SU-DHL-6 (cell line): Measurements from ENCODE around the gene TSSC4.

Experiments used
- H2AFZ ChIP-seq: fragments of 200-600 bp; sonication (generic); 2 replicates; pipeline ENCODE4 v1.6.1; 2014; ENCODE audit warnings: low read depth, mild to moderate bottlenecking, moderate library complexity, mixed read lengths, antibody characterized with exemption, low read length; ENCODE audit not compliant: severe bottlenecking
- H3F3A ChIP-seq: fragments of 200-600 bp; shearing (Covaris generic); 2 replicates; pipeline ENCODE4 v1.6.0; 2016; ENCODE audit warnings: antibody characterized with exemption, mild to moderate bottlenecking; ENCODE audit not compliant: insufficient read depth
- H3K27ac ChIP-seq: fragments of 200-600 bp; sonication (generic); 2 replicates; pipeline ENCODE4 v1.5.1; 2016; ENCODE audit warnings: low read depth, mild to moderate bottlenecking, low read length, moderate library complexity, mixed read lengths
- H3K27me3 ChIP-seq: fragments of 200-600 bp; sonication (generic), shearing (Covaris generic); 2 replicates; pipeline ENCODE4 v1.6.0; 2014; ENCODE audit warnings: mild to moderate bottlenecking, low read length
- H3K36me3 ChIP-seq: fragments of 200-600 bp; sonication (generic); 2 replicates; pipeline ENCODE4 v1.6.1; 2014; ENCODE audit warnings: mild to moderate bottlenecking, low read length, mixed read lengths
- H3K4me2 ChIP-seq: fragments of 300-600, 200-600 bp; shearing (Covaris generic), sonication (generic); 2 replicates; pipeline ENCODE4 v1.6.0; 2014; ENCODE audit warnings: low read length, low read depth, mild to moderate bottlenecking; ENCODE audit not compliant: poor library complexity, severe bottlenecking
- H3K4me3 ChIP-seq: fragments of 200-600 bp; sonication (generic); 2 replicates; pipeline ENCODE4 v1.5.1; 2014; ENCODE audit warnings: antibody characterized with exemption, low read length, mild to moderate bottlenecking, mixed read lengths; ENCODE audit not compliant: insufficient read depth, poor library complexity, severe bottlenecking
- H3K79me2 ChIP-seq: fragments of 200-600 bp; sonication (generic); 2 replicates; pipeline ENCODE4 v1.6.1; 2014; ENCODE audit warnings: mild to moderate bottlenecking, low read length, moderate library complexity; ENCODE audit not compliant: insufficient read depth
- H3K9ac ChIP-seq: fragments of 200-600 bp; sonication (generic); 2 replicates; pipeline ENCODE4 v1.7.0; 2014; ENCODE audit warnings: mild to moderate bottlenecking, low read length
- H3K9me2 ChIP-seq: fragments of 200-600 bp; sonication (generic); replicated peaks from 2 replicates; pipeline ENCODE4 v1.6.1; 2014; ENCODE audit warnings: low read length; ENCODE audit not compliant: insufficient read depth
- H3K9me3 ChIP-seq: fragments of 200-600 bp; sonication (generic); 2 replicates; pipeline ENCODE4 v1.6.1; 2014; ENCODE audit warnings: low read length, mixed read lengths; ENCODE audit not compliant: insufficient read depth
- H4K20me1 ChIP-seq: fragments of 200-600 bp; sonication (generic); 2 replicates; pipeline ENCODE4 v1.6.1; 2014; ENCODE audit warnings: low read depth, mild to moderate bottlenecking, antibody characterized with exemption, low read length, moderate library complexity, mixed read lengths
- EZH2phosphoT487 ChIP-seq: fragments of 200-600 bp; sonication (generic), shearing (Covaris generic); conservative IDR thresholded peaks from 2 replicates; pipeline ENCODE4 v1.6.1; 2018; ENCODE audit warnings: mild to moderate bottlenecking, antibody characterized with exemption, low read length, moderate library complexity, mixed read lengths
- TF ChIP-seq, protein P1 (sequence below): fragments of 200-600 bp; sonication (generic); IDR thresholded peaks from one replicate; pipeline ENCODE4 v1.5.1; 2017; ENCODE audit warnings: antibody characterized with exemption, mild to moderate bottlenecking, low read length, moderate library complexity; ENCODE audit not compliant: insufficient read depth, poor library complexity, severe bottlenecking

Gene TSSC4

GRCh38 chr11:2448661-2449547 is 48.4 kb downstream of the TSSC4 start:
- Histone ChIP-seq H3K36me3 (no peaks in the 10 kb centered on the region), H3F3A (no peaks in the 10 kb centered on the region), H3K79me2 (no peaks in the 10 kb centered on the region), H3K4me3 (no peak overlapping the region), H3K9ac (no peak overlapping the region), H3K27me3 (no peaks in the 10 kb centered on the region), H3K4me2 (no peak overlapping the region), H4K20me1 (no peaks in the 10 kb centered on the region), H3K9me3 (no peaks in the 10 kb centered on the region), H3K27ac (no peak overlapping the region), H3K9me2 (no peaks in the 10 kb centered on the region), H2AFZ (no peak overlapping the region)
- no peak for TF ChIP-seq EZH2phosphoT487
- TF ChIP-seq, protein P1, sequence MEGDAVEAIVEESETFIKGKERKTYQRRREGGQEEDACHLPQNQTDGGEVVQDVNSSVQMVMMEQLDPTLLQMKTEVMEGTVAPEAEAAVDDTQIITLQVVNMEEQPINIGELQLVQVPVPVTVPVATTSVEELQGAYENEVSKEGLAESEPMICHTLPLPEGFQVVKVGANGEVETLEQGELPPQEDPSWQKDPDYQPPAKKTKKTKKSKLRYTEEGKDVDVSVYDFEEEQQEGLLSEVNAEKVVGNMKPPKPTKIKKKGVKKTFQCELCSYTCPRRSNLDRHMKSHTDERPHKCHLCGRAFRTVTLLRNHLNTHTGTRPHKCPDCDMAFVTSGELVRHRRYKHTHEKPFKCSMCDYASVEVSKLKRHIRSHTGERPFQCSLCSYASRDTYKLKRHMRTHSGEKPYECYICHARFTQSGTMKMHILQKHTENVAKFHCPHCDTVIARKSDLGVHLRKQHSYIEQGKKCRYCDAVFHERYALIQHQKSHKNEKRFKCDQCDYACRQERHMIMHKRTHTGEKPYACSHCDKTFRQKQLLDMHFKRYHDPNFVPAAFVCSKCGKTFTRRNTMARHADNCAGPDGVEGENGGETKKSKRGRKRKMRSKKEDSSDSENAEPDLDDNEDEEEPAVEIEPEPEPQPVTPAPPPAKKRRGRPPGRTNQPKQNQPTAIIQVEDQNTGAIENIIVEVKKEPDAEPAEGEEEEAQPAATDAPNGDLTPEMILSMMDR = no peak

DNA sequence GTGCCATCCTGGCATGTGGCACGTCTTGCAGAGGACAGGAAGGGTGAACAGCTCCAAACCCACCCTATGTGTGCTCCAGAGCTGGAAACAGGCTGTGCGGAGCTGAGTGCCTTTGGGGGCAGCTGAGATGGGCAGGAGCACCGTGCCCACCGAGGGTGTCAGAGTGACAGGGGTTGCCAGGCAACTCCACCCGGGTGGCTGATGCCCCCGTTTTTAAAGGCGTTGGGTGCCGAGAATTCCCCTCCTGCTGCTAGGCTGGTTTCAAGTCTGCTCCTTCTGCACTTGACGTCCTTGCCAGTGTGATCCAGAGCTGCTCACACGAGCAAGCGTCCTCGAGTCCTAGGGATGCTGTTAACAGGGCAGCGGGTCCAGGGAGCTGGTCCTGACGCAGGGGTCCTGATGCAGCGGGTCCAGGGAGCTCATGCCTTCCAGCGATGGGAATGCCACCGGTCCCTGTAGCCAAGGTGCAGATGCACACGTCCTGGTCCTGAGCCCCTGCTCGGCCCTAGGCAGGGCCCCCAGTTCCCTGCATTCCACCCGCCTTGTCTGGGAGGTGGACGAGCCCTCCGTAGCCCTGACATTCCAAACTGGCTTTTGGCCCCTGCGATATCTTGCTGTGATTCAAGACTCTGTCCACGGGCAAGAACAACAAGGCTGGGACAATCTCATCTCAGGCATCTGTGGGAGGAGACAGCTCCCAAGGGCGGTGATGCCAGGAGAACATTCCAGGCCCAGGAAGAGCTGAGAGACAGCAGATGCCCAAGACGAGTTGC is 49.2 kb downstream of the TSSC4 start:
- Histone ChIP-seq H3K79me2 (no peaks in the 10 kb centered on the region), H3K9me3 (no peaks in the 10 kb centered on the region), H3K4me2 (no peak overlapping the region), H3K36me3 (no peaks in the 10 kb centered on the region), H3K9ac (no peak overlapping the region), H2AFZ (no peak overlapping the region), H3K4me3 (no peak overlapping the region), H4K20me1 (no peaks in the 10 kb centered on the region), H3K27me3 (no peaks in the 10 kb centered on the region), H3K27ac (no peak overlapping the region), H3F3A (no peaks in the 10 kb centered on the region), H3K9me2 (no peaks in the 10 kb centered on the region)
- no peak for TF ChIP-seq EZH2phosphoT487
- TF ChIP-seq, protein P1 = no peak

- no peaks in the 10 kb centered on the region for H3K9me2 ChIP-seq
- H3F3A ChIP-seq = no peaks in the 10 kb centered on the region
- H3K79me2 ChIP-seq = no peaks in the 10 kb centered on the region
- no peaks in the 10 kb centered on the region for H4K20me1 ChIP-seq
- no peak overlapping the region for H3K9ac ChIP-seq
- H3K36me3 ChIP-seq = no peaks in the 10 kb centered on the region
- no peaks in the 10 kb centered on the region for H3K27me3 ChIP-seq
- no peak overlapping the region for H3K27ac ChIP-seq
- H3K9me3 ChIP-seq = no peaks in the 10 kb centered on the region
- no peak for TF ChIP-seq EZH2phosphoT487
- TF ChIP-seq, protein P1 = no peak
- H2AFZ ChIP-seq = no peak overlapping the region
- no peak overlapping the region for H3K4me3 ChIP-seq
- H3K4me2 ChIP-seq = no peak overlapping the region
Observed at GRCh38 chr11:2450321-2451041, 49.9 kb downstream of the TSSC4 start.
